Astrocyte (in vitro differentiated cells and primary cell): Measurements from ENCODE around the gene PSMG4. TPM values are rescaled to one million over a fixed set of nuclear protein-coding genes. Genes with fewer than 3 reads are reported as not detected.

Source experiments
- DNase-seq: peaks from one replicate; pipeline ENCODE4 v3.0.0-alpha.2; 2010; ENCODE audit warnings: low read depth
- FAIRE-seq: peaks from 2 replicates; lab custom pipeline; 2011; peaks lifted over from hg19 to GRCh38; lab: Jason Lieb, UNC
- H2AFZ ChIP-seq: 2 replicates; pipeline ENCODE4 v1.6.0; 2012; ENCODE audit warnings: low read depth, low read length, inconsistent platforms
- H3K27ac ChIP-seq: 2 replicates; pipeline ENCODE4 v1.5.1; 2011; ENCODE audit warnings: low read depth, low read length, inconsistent platforms
- H3K27me3 ChIP-seq: 2 replicates; pipeline ENCODE4 v1.6.0; 2011; ENCODE audit warnings: low read length, inconsistent platforms; ENCODE audit not compliant: insufficient read depth
- H3K36me3 ChIP-seq: 2 replicates; pipeline ENCODE4 v1.5.1; 2011; ENCODE audit warnings: low read length, inconsistent platforms; ENCODE audit not compliant: insufficient read depth
- H3K4me1 ChIP-seq: 2 replicates; pipeline ENCODE4 v1.5.1; 2011; ENCODE audit warnings: low read length, inconsistent platforms; ENCODE audit not compliant: insufficient read depth
- H3K4me2 ChIP-seq: 2 replicates; pipeline ENCODE4 v1.6.0; 2012; ENCODE audit warnings: low read length, inconsistent platforms
- H3K4me3 ChIP-seq: 2 replicates; pipeline ENCODE4 v1.5.1; 2011; ENCODE audit warnings: low read depth, mild to moderate bottlenecking, low read length, inconsistent platforms; ENCODE audit not compliant: insufficient read depth
- H3K79me2 ChIP-seq: 2 replicates; pipeline ENCODE4 v1.6.0; 2012; ENCODE audit warnings: mild to moderate bottlenecking, low read length, inconsistent platforms; ENCODE audit not compliant: insufficient read depth
- H3K9ac ChIP-seq: 2 replicates; pipeline ENCODE4 v1.6.0; 2012; ENCODE audit warnings: mild to moderate bottlenecking, low read length, inconsistent platforms
- H3K9me3 ChIP-seq: 2 replicates; pipeline ENCODE4 v1.5.1; 2012; ENCODE audit warnings: low read depth, mild to moderate bottlenecking, low read length, inconsistent platforms; ENCODE audit not compliant: insufficient read depth
- H4K20me1 ChIP-seq: 2 replicates; pipeline ENCODE4 v1.6.0; 2012; ENCODE audit warnings: low read length, inconsistent platforms; ENCODE audit not compliant: insufficient read depth
- H3K27ac Mint-ChIP-seq: one replicate; pipeline ENCODE4 v1.8.0; 2021; ENCODE audit warnings: mild to moderate bottlenecking, mixed read lengths; ENCODE audit not compliant: unreplicated experiment
- H3K27me3 Mint-ChIP-seq: one replicate; pipeline ENCODE4 v1.8.0; 2021; ENCODE audit warnings: low read depth, mixed read lengths; ENCODE audit not compliant: unreplicated experiment
- H3K36me3 Mint-ChIP-seq: one replicate; pipeline ENCODE4 v1.8.0; 2021; ENCODE audit warnings: low read depth, mixed read lengths; ENCODE audit not compliant: unreplicated experiment
- H3K4me1 Mint-ChIP-seq: one replicate; pipeline ENCODE4 v1.8.0; 2021; ENCODE audit warnings: low read depth, mixed read lengths; ENCODE audit not compliant: unreplicated experiment
- H3K4me3 Mint-ChIP-seq: one replicate; pipeline ENCODE4 v1.8.0; 2021; ENCODE audit warnings: mild to moderate bottlenecking, moderate library complexity, mixed read lengths; ENCODE audit not compliant: unreplicated experiment
- H3K9me3 Mint-ChIP-seq: one replicate; pipeline ENCODE4 v1.8.0; 2021; ENCODE audit warnings: mild to moderate bottlenecking, mixed read lengths; ENCODE audit not compliant: unreplicated experiment
- EZH2 ChIP-seq: IDR thresholded peaks from 2 replicates; pipeline ENCODE4 v1.6.1; 2012; ENCODE audit warnings: mild to moderate bottlenecking, low read length, inconsistent platforms; ENCODE audit not compliant: insufficient read depth
- total RNA-seq: library from RNA; stranded (reverse); gene quantifications from 2 replicates; pipeline ENCODE4 v1.2.1, GENCODE V29; 2021
- TF ChIP-seq, protein P1 (sequence below): IDR thresholded peaks from 2 replicates; pipeline ENCODE4 v1.5.1; 2011; ENCODE audit warnings: low read depth, mild to moderate bottlenecking, inconsistent platforms, low read length, moderate library complexity; ENCODE audit not compliant: insufficient read depth

PSMG4 gene
- total RNA-seq, 1 donor from 2014 or later = 23.4 TPM

DNA sequence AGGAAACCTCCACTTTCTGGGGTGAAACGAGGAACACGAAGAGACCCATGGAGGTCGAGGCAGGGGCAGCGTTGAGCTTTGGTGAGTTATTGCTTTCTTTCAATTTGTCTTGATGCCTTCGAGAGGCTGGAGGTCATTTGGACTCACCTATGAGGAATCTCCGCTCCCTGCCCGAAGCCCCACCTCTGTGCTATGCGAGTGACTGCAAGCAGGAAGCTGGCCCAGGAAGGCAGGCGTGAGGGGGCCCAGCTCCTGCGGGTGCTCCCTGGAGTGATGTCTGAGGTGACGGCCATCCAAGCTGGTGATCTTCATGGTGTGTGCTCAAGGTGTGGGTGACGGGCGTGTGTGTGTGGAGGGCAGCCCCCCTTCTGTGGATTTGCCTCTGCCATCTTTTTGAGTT lies 13.0 kb downstream of the PSMG4 start:
- Histone ChIP-seq H3K9me3 (no peaks in the 10 kb centered on the region), H3K79me2 (peaks cover 19% of the 10 kb centered on the region), H3K4me2 (no peak overlapping the region), H3K4me3 (no peak overlapping the region), H3K4me1 (no peaks in the 10 kb centered on the region), H3K36me3 (peaks cover 19% of the 10 kb centered on the region), H4K20me1 (peaks cover 52% of the 10 kb centered on the region), H3K9ac (no peak overlapping the region), H3K27me3 (no peaks in the 10 kb centered on the region), H2AFZ (no peak overlapping the region), H3K27ac (no peak overlapping the region)
- TF ChIP-seq, protein P1, sequence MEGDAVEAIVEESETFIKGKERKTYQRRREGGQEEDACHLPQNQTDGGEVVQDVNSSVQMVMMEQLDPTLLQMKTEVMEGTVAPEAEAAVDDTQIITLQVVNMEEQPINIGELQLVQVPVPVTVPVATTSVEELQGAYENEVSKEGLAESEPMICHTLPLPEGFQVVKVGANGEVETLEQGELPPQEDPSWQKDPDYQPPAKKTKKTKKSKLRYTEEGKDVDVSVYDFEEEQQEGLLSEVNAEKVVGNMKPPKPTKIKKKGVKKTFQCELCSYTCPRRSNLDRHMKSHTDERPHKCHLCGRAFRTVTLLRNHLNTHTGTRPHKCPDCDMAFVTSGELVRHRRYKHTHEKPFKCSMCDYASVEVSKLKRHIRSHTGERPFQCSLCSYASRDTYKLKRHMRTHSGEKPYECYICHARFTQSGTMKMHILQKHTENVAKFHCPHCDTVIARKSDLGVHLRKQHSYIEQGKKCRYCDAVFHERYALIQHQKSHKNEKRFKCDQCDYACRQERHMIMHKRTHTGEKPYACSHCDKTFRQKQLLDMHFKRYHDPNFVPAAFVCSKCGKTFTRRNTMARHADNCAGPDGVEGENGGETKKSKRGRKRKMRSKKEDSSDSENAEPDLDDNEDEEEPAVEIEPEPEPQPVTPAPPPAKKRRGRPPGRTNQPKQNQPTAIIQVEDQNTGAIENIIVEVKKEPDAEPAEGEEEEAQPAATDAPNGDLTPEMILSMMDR = no peak
- TF ChIP-seq EZH2 = no peak
- Mint-ChIP-seq H3K27ac (no peak overlapping the region), H3K4me3 (no peak overlapping the region), H3K27me3 (no peaks in the 10 kb centered on the region), H3K36me3 (peaks cover 17% of the 10 kb centered on the region), H3K4me1 (peaks cover 2% of the 10 kb centered on the region), H3K9me3 (no peaks in the 10 kb centered on the region)
- FAIRE-seq (no peak), DNase-seq (no peak)

DNA sequence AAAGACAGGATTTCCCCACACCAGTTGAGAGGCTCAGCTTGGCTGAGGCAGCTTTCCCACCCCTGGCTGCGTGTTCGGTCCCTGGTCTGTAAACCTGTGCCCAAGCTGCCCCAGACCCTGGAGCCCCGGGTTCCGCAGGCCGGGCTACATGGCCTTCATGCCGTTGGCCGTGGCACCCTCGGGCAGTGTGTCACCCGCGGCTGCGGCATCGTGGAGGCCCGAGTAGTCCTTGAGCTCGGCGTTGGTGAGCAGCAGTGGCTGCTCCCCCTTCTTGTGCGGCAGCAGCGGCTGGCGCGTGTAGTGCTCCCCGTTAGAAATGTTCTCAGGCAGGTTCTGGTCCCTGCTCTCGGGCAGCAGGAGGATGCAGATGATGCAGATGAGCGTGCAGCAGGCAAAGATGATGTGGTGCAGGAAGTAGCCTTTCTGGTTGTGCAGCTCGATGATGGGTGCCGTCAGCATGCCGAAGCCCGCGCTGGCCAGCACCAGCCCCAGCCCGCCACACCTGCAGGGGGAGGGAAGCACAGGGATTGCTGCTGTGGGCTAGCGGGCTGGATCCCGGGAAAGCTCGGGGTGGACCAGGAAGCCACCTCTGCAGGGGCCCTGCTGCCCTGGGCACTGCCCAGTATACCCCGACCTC lies 14.3 kb downstream of the PSMG4 start:
- peaks cover 16% of the 10 kb centered on the region for H3K36me3 ChIP-seq
- DNase-seq (no peak), FAIRE-seq (no peak)
- no peak overlapping the region for H3K4me3 ChIP-seq
- no peaks in the 10 kb centered on the region for H3K9me3 ChIP-seq
- H3K9ac ChIP-seq = no peak overlapping the region
- no peaks in the 10 kb centered on the region for H3K9me3 Mint-ChIP-seq
- H3K4me3 Mint-ChIP-seq = no peak overlapping the region
- H4K20me1 ChIP-seq = peaks cover 45% of the 10 kb centered on the region
- H3K79me2 ChIP-seq = peaks cover 15% of the 10 kb centered on the region
- H3K27me3 Mint-ChIP-seq = no peaks in the 10 kb centered on the region
- H3K27ac Mint-ChIP-seq = no peak overlapping the region
- peaks cover 2% of the 10 kb centered on the region for H3K4me1 Mint-ChIP-seq
- H3K4me2 ChIP-seq = no peak overlapping the region
- no peaks in the 10 kb centered on the region for H3K4me1 ChIP-seq
- TF ChIP-seq EZH2 = no peak
- TF ChIP-seq, protein P1 = no peak
- H2AFZ ChIP-seq = no peak overlapping the region
- H3K27ac ChIP-seq = no peak overlapping the region
- H3K36me3 Mint-ChIP-seq = peaks cover 18% of the 10 kb centered on the region
- H3K27me3 ChIP-seq = no peaks in the 10 kb centered on the region
